ENCODE data around the gene RELL1.

RELL1 gene

GRCh38 chr4:37651781-37652377 lies 34.3 kb downstream of the RELL1 start:
- no peak overlapping the region for H3K4me3 ChIP-seq (ENCODE audit: low read depth, low read length)
- TF ChIP-seq CTCF (IDR thresholded peaks at IDR 0.05; ENCODE audit: low read depth, low read length, missing control alignments), result no peak
- no peak for DNase-seq (ENCODE audit: low read depth)

- H3K4me3 ChIP-seq (ENCODE audit: low read depth, low read length), result no peak overlapping the region
- DNase-seq (ENCODE audit: low read depth), result no peak
- TF ChIP-seq CTCF (IDR thresholded peaks at IDR 0.05; ENCODE audit: low read depth, low read length, missing control alignments), result no peak
Measured at GRCh38 chr4:37650481-37650880, 35.7 kb downstream of the RELL1 start.

- no peak overlapping the region for H3K4me3 ChIP-seq (ENCODE audit: low read depth, low read length)
- no peak for DNase-seq (ENCODE audit: low read depth)
- TF ChIP-seq CTCF (IDR thresholded peaks at IDR 0.05; ENCODE audit: low read depth, low read length, missing control alignments), result no peak
Measured at GRCh38 chr4:37649268-37649667, 36.9 kb downstream of the RELL1 start.

- no peak for DNase-seq (ENCODE audit: low read depth)
- H3K4me3 ChIP-seq (ENCODE audit: low read depth, low read length), result no peak overlapping the region
- TF ChIP-seq CTCF (IDR thresholded peaks at IDR 0.05; ENCODE audit: low read depth, low read length, missing control alignments), result no peak
Measured at GRCh38 chr4:37648084-37648817, 37.9 kb downstream of the RELL1 start.

GRCh38 chr4:37646247-37646646 lies 39.9 kb downstream of the RELL1 start:
- DNase-seq (ENCODE audit: low read depth), result no peak
- no peak overlapping the region for H3K4me3 ChIP-seq (ENCODE audit: low read depth, low read length)
- no peak for TF ChIP-seq CTCF (IDR thresholded peaks at IDR 0.05; ENCODE audit: low read depth, low read length, missing control alignments)

GRCh38 chr4:37645736-37646135 lies 40.4 kb downstream of the RELL1 start:
- no peak overlapping the region for H3K4me3 ChIP-seq (ENCODE audit: low read depth, low read length)
- DNase-seq (ENCODE audit: low read depth), result no peak
- TF ChIP-seq CTCF (IDR thresholded peaks at IDR 0.05; ENCODE audit: low read depth, low read length, missing control alignments), result no peak

- no peak overlapping the region for H3K4me3 ChIP-seq (ENCODE audit: low read depth, low read length)
- TF ChIP-seq CTCF (IDR thresholded peaks at IDR 0.05; ENCODE audit: low read depth, low read length, missing control alignments), result no peak
- DNase-seq (ENCODE audit: low read depth), result no peak
Measured at GRCh38 chr4:37644962-37645361, 41.2 kb downstream of the RELL1 start.

Measured in GM12864 (cell line).